Daoy (cell line): ENCODE measurements around the gene PDE6D. TPM values are rescaled to one million over a fixed set of nuclear protein-coding genes. Genes with fewer than 3 reads are reported as not detected.
A peak's percentile ranks its signal among the peaks of the same experiment; 100 is the strongest.

ENCODE experiments used
- DNase-seq: peaks from one replicate; pipeline ENCODE4 v3.0.0-alpha.2; 2015; ENCODE audit warnings: low read depth
- total RNA-seq: library from RNA; depleted of rRNA; stranded (reverse); fragments of >200 nt; shearing (Covaris generic); gene quantifications from 2 replicates; pipeline ENCODE4 v1.2.3, GENCODE V29; 2014

The PDE6D gene
- total RNA-seq, 1 experiment from 2014 or later: 61.8 TPM

DNA sequence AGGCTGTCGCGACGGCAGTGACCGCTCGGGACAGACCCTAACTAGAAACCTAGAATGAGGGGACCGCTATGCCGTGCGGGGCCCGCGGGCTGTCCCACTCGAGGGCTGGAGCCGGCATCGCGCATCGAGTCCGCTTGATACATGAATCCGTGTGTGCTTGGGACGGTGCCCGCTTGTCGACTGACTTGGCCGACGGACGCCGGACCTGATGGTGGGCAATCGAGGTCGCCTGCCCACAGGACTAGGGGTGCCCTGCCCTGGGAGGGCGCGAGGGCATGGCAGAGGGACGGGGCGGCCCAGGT is 73.5 kb downstream of the PDE6D start:
- peak; percentile 35 for DNase-seq

DNA sequence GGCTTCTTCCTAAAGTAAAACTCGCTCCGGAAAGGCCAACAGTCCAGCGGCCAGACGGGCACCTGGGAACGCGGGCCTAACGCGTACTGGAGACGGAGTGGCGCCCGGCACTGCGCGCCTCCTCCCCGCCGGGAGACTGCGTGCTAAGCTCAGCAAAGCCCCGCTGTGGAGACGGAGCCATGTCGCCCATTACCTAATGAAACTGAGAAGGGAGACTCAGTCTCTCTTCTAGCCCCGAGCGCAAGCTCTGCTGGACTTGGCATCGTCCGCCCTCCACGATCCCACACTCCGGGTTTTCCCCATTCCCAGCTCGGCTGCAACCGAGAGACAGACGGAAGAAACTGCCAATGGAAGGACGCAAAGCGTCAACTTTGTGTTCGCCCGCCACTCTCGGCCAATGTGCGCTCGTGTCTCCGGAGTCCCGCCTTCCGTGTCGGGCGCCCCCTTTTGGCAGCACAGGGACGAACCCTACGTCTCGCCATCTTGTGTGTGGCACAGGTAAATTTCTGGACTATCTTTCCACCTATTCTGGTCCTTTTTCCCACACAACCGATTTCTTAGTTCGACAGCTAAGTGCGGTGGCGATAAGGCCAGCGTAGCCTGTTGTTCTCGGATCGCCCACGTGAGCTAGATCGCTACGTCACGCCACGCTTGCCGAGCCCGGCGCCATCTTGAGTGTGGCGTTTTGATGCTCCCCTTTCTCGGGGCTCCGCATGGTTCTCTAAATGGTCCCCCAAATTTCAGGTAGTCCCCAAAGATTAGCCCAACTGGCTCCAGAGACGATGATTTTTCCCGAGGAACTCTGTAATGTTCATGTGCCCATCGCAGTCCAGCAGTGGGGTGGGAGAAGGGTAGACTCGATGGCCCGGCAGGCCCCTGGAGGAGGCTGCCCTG is 74.1 kb downstream of the PDE6D start:
- peak; percentile 97 for DNase-seq

DNA sequence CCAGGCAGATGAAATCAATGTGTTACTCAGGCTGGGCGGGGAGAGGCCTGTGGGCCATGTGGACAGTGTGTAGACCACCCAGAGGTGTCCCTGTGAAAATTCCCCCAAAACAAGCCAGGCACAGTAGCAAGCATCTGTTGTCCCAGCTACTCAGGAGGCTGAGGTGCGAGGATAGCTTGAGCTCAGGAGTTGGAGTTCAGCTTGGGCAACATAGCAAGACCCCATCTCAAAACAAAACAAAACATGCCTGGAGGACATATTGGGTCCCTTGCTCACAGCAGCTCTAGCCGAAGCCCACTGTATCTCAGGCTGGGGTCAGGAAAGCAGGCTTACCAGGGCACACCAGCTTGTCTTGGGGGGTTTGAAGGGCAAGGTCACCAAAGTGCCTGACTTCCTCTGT is 77.1 kb downstream of the PDE6D start:
- DNase-seq: no peak

DNA sequence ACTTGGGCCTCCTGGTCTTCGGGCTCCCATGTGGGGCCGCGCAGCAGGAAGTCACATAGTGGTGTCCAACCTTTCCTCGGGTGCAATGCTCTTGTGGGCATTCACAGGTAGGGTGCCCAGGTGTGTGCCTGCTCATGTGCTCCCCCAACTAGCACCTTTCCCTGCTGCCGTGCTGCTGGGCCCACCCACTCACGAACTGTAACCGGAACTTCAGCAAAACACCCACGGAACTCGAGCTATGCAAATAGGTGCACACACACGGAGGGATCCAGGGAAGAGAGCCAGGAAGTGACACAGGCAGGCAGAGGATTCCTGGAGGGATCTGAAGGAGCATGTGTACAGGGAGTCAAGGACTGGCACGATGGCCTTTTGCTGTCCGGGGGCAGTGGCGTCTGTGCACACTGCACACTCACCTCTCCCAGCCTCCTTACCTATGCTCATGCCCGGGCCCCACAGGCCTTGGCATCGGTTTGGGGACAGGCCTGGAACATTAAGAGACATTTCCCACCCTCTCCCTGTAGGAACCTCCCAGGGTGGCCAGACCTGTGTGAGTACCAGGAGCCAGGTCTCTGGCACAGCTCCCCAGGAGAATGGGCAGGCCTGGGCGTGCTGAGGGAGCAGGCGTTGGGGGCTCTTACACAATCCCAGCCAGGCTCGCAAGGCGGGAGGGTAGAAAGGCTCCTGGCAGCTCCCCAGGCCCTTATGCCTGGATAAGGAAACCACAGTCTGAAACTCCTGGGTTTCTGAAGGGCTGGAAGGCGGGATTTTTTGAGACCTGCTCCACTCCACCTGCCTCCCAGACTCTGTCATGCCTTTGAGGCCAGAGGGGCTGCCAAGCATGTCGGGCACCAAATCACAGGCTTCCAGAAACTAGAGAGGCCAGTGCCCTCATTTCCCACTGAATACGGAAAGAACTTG is 79.4 kb downstream of the PDE6D start:
- DNase-seq: peak; percentile 61

DNA sequence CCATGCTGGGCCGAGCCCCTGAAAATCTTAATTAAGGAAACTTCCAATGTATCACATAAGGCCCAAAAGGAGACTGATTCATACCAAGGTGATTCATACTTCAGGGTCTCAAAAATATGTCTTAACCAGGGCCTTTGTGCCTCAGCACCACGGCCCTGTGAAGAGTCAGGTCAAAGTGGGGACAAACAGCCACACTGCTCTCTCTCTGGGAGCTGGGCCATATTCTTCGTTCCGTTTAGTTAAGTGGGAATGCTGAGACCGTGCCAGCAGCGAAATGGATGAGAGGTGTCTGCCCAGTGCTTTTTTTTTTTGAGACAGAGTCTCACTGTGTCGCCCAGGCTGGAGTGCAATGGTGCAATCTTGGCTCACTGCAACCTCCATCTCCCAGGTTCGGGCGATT is 82.1 kb downstream of the PDE6D start:
- DNase-seq: no peak

DNA sequence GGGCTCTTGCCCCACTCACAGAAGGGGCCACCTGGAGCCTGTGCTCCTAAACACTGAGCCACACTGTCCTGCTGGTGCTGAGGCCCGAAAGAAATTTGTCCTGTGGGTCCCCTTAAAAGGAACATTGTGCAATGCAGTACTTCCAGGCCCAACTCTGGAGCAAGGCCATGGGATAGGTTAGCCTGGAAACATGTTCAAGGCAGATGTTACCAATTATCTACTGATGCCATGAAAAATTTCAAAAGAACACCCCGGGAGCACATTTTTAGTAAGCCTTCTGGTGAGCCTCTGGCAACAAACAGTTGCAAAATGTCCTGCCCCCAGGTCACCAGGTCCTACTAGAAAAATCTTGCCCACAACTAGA is 85.1 kb downstream of the PDE6D start:
- DNase-seq: no peak

DNA sequence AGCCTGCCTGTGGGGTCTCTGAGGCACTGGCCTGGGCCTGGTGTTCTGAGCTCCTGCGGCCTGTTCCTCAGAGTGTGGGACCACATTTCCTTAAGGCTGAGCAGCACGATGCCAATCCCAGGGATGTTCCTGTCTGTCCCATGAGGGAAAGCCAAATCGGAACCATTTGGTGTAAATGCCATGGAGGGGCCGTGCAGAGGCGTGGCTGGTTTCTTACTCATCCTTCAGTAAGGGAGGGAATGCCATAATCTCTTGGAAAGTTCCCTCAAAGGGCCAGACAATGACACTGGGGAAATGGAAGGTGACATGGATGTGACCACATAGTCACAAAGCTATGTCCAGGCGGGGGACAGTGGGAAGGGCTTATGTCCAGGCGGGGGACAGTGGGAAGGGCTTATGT is 87.1 kb downstream of the PDE6D start:
- DNase-seq: no peak

DNA sequence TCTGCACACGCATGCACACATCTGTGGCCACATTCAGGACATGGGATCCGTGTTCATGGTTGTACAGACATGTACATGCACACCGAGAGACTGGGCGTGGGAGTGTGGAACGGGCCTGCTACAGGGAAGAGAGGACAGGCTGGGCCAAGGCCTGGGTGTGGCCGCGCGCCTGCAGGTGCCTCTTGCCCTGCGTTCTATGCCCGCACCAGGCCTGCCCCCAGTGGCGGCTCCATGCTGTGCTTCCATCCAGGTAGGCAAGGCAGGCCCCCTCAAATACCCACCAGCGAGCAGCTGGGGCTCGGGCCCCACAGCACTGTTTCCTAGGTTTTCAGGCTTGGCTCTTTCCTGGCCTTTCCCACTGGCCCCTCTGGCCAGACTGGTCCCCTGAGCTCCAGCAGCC is 88.2 kb downstream of the PDE6D start:
- DNase-seq: no peak

DNA sequence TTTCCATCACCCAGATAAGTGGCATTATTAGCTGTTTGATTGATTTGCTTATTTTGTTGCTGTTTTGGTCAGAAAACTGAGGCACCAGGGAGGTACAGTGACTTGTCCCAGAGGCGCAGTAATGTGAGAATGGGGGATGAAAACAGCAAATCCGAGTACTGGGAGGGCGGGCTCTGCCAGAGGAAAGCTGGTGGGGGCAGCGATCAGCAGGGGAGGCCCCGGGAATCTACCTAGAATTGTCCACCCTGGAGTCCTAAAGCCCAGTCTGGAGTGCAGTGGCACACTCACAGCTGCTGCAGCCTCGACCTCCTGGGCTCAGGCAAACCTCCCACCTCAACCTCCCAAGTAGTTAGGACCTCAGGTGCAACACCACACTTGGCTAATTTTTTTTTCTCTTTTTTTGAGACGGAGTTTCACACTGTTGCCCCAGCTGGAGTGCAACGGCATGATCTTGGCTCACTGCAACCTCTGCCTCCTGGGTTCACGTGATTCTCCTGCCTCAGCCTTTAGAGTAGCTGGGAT is 89.8 kb downstream of the PDE6D start:
- DNase-seq: no peak

DNA sequence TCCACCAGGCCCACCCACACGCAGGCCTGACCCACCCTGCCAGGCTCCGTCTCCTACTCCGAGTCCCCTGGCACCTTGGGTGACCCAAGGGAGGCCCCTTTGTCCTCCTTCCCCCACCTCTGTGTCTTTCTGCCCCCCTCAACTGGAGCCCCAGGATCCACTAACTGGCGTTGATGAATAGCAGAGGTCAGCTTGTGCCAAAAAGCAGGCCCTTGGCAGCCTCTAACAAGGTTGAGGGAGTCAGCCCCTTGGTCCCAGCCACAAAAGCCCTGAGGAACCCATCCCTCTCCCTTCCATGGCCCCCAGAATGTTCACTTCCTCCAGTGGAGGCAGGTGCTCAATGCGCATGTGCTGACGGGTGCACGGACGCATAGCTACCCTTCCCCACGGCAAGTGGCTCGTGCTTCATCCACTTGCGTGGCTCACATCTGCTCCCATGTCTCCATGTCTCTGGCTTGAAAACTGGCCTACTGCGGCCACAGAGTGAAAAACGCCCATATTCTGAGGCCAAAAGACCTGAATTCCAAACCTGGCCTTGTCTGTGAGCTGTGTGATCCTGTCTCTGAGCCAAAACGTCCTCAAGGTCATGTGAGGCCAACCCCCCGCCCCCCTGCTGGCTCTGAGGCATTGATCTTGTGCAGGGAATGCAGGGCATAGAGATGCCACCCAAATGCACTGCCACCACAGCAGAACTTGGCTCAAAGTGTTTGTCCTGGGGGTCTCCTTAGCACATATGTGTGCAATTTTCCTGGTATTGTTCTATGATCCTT is 91.8 kb downstream of the PDE6D start:
- DNase-seq: no peak

DNA sequence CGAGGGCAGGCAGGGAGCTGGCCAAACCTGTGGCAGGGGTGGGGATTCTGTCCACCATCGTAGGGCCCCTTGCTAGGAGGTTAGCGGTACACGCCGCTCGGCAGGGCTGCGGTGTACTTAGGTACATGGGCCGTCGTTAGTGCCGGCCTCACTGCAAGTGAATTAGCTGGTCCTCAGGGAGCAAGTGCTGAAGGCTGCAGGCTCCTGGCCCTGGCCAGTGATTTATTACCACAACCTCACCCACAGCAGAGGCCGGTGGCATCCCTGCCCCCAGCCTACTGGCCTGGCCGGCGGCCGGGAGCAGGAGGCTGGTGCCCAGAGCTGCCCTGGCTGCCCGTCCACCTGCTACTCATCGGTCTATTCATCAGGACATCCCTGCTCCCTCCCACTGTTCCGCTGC is 92.4 kb downstream of the PDE6D start:
- DNase-seq: no peak

DNA sequence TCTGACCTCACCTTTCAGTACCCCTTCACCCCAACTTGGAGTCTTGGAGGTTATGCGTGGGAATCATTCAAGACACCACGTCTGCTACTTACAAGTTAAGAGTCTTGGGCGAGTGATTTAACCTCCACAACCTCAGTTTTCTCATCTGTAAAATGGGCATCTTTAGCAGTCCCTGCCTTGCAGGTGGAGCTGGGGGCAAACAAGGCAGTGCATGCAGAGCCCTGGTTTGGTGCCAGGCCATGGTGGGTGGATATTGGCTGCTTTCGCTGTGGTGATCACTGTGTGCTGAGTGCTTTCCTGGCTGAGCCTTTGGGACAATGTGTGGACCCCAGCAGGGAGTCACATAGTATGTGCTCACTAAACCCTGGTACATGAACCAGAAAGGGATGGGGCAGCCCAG is 93.1 kb downstream of the PDE6D start:
- no peak for DNase-seq

DNA sequence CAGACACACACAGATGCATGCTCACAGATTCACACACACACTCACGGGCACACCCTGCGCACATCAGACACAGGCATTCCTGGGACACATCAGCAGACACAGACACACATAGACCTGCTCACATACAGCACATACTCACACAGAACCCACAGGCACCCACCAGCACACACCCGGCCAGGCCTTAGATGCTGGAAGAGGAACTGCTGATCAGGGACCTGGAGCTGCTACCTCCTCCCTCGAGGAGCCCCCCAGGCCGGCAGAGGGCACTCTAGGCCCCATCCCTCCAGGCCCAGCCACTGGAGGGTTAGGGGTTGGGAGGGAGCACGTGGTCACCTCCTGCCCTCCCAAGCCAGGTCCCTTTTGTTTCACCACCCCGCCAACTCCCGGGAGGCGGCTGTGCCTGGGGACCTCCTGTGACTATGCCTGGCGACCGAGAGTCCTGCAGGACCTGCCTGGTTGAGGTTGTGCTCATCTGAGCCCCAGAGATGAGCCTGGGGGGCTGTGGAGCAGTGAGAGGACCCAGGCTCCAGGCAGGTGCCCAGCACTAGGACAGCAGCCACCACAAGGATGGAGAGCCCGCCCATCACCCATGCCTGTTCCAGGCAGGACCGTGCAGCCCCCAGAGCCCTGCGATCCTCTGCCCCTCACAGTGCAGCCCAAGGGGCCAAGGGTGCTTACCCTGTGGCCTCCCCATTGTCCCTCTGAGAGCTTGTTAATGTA is 93.8 kb downstream of the PDE6D start:
- peak; percentile 66 for DNase-seq

DNA sequence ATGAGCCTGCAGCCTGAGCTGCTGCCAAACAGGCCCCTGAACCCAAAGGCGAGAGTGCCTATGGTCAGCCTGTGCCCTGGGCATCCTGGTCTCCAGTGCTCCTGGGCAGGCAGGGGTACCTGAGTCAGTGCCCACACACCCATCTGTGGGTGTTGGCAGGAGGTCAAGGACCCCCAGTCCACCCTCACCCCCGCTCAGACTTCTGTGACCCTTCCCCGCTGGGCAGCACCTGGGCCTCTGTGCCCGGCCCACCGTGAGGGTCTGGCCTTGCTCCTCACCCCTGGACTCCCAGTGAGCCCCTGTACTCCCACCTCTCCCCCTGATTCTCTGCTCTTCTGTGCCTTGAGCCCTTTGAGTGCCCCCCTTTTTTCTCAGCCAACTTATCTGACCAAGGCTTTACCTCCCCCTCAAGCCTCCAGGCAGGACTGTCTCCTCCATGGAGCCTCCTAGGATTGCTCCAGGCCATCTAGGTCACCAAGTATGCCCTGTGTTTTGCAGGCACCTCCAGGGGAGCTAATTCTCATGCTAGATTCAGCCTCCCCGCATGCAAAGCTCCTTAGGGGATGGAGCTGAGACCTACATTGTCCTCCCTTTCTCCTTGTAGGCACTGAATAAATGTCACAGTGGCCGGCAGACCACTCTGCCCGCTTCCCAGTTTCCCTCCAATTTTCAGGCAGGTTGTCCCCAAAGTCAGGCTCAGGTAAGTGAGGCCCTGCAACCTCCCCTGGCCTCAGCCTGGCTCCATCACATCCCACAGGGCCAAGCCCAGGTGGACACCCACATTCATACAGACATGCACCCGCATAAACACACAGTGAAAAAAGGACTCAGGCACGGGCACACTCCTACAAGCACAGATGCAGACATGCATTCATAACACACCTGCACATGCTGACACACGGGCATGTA is 94.6 kb downstream of the PDE6D start:
- no peak for DNase-seq

DNA sequence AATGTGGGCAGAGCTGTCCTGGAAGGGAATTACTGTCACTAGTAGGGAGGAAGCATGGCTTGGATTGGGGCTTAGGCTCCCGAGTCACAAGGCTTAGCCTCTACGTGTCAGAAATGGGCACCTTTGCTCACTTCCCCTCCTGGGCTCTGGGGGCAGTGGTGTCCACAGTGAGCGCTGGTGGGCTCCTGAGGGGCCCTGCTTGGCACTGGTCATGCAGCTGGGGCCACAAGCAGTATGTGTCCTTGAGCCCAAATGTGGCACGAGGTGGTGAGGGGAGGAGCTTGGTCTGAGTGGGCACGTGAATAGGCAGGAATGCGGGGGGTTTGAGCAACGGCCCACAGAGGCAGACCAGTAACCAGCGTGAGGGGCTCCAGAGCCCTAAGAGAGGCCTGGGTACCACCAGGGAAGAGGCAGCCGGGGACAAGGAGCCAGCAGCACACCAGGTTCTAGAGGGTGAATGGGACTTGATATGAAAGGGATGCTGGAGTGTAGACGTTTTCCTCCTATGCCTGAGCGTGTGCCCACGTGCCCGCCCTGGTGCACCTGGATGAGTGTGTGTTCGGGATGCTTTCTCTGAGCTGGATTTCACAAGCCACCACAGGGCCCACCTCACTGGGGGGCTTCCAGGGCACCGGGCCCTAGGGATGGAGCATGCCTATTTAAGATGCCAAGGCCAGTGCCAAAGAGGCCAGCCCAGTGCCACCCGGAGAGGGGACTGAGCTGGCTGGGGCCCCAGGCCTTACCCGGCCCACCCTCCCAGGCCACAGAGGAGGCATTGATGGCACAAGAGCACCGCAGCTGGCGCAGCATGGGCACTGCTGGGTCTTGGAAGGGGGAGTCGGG is 95.5 kb downstream of the PDE6D start:
- DNase-seq: no peak

DNA sequence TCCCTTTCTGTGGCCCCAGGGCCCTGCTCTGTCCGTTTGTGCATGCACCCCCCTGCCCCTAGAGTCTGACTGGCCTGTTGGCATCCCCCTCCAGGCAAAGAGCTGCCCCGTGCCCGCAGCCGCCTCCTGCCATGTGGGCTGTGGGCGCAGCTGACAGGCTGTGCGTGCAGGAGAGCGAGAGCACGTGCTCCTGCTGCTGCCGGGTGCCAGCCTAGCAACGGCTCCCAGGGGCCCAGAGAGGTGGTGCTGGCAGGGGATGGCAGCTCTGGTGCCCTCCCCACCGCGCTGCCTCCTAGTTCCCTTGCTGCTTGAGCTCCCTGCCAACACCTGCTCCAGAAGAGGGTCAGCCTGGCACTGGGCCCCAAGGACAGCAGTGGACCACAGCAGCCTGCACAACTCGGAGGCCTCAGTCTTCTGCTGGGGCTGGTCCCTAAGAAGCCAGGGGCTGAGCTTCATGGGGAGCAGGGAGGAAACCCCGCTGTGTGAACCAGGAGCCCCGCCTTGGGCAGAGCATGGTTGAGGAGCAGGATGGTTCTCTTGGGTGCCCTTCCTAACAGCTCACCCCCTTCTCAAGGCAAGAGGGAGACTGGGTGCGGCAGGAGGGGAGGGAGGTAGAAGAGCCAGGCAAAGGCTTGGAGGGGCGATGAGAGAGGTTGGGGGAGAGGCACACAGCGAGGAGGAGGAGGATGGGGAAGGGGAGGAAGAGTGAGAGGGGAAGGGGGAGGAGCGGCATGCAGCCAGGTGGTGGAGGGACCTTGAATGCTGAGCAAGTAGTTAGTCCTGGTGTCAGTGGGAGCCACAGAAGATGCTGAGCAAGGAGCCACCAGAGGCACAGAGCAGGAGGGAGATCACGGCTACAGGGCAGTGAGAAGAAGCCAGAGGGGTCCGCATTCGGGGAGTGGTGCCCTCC is 96.5 kb downstream of the PDE6D start:
- no peak for DNase-seq

DNA sequence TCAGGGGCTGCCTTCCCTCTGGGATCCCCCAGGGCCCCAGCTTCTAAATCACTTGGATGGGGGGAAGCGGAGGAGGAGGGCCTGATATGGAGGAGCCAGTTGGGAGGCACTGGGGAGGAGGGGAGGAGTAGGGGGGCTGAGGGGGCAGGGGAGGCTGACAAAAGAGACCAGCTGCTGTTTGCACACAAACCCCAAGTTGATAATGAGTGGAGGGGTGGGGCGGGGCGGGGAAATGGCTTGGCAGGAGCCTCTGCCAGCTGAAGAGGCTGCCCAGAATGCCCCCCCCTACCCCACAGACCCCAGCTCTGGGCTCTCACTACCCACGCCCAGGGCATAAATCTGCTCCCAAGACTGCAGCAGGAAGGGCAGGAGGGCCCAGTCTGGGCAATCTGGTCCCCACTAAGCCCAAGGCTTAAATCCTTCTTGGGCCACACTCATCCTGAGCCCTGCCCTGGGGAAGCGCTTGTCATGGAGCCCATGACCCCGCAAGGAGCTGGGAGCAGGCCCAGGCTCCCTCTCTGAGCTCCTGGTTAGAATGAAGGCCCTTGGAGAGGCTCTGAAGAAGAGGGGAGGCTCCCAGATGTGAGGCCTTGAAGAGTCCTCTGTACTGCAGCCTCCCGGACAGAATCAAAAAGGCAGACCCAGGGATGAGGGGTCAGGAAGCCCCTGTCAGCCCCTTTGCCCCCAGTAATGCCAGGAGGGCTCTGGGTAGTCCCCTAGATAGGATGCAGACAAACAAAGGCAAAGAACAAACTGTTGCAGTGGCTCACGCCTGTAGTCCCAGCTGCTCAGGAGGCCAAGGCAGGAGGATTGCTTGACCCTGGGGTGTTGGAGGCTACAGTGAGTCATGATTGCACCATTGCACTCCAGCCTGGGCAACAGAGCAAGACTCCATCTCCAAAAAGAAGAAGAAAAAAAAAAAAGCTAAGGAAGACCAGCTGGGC is 97.5 kb downstream of the PDE6D start:
- DNase-seq: no peak
